Gastrocnemius medialis (tissue), 4 donors: ENCODE results near the gene CSF3R. TPM values are rescaled to one million over a fixed set of nuclear protein-coding genes. Genes with fewer than 3 reads are reported as not detected.

Source experiments
- ATAC-seq, 2 donors: fragments of 150-250 bp; one replicate each; pipeline ENCODE4 v1.9.1; 2016
- DNase-seq, 2 donors: peaks; one replicate each; pipeline ENCODE4 v3.0.0-alpha.2; 2019
- H3K27ac ChIP-seq, 4 donors: fragments of 200-600 bp; sonication (generic); 1 replicate in 1 of 4; 2 replicates in 3 of 4; pipeline ENCODE4 v1.5.1; 2016 to 2018; ENCODE audit warnings: mild to moderate bottlenecking in 2 of 4, moderate library complexity in 1 of 4
- H3K27me3 ChIP-seq, 3 donors: fragments of 200-600 bp; sonication (generic) in 2 of 3; 1 replicate in 1 of 3; 2 replicates in 2 of 3; pipeline versions ENCODE4 v1.5.1 to v1.6.0; 2016 to 2019; ENCODE audit warnings: mild to moderate bottlenecking in 1 of 3, moderate library complexity in 1 of 3
- H3K36me3 ChIP-seq, 2 donors: fragments of 200-600 bp; sonication (generic) in 1 of 2; one replicate each; pipeline ENCODE4 v1.5.1; 2017 to 2018
- H3K4me1 ChIP-seq, 2 donors: fragments of 200-600 bp; sonication (generic) in 1 of 2; one replicate each; pipeline ENCODE4 v1.5.1; 2016 to 2017; ENCODE audit warnings: mild to moderate bottlenecking in 2 of 2
- H3K4me3 ChIP-seq, 4 donors: fragments of 200-600 bp; sonication (generic) in 3 of 4; 1 replicate in 1 of 4; 2 replicates in 3 of 4; pipeline ENCODE4 v1.5.1; 2016 to 2019; ENCODE audit warnings: mild to moderate bottlenecking in 2 of 4
- H3K9me3 ChIP-seq, 3 donors: fragments of 200-600 bp; sonication (generic) in 2 of 3; 1 replicate in 1 of 3; 2 replicates in 2 of 3; pipeline ENCODE4 v1.5.1; 2016 to 2019
- POLR2A ChIP-seq, 2 donors: fragments of 450-650 bp; IDR thresholded peaks; one replicate each; pipeline ENCODE4 v1.6.1; 2017; ENCODE audit warnings: antibody characterized with exemption in 2 of 2, mild to moderate bottlenecking in 2 of 2, moderate library complexity in 2 of 2
- in situ Hi-C, 4 donors: fragments of 200-750 bp; cut with MboI; loops; one replicate each; pipeline versions ENCODE4 v1.15.0 to v1.8.0; 2017; ENCODE audit warnings: low sequenced_read_pairs in 4 of 4
- intact Hi-C: fragments of 100-400 bp; cut with DNase I; formaldehyde crosslinking; loops from one replicate; pipeline ENCODE4 v1.15.1; 2023; ENCODE audit warnings: low total_unique reads
- total RNA-seq, 4 donors: library from RNA; depleted of rRNA; stranded (reverse); fragments of >200 nt; gene quantifications; one replicate each; pipeline versions ENCODE4 v1.1.0 to v1.2.3, GENCODE V29; 2016
- TF ChIP-seq, protein P1 (sequence below), 5 experiments: fragments of 450-650 bp in 3 of 5; fragments of 200-600 bp in 2 of 5; sonication (generic) in 2 of 5; IDR thresholded peaks in 4 of 5; conservative IDR thresholded peaks in 1 of 5; 1 replicate in 4 of 5; 2 replicates in 1 of 5; pipeline ENCODE4 v1.5.1; 2016 to 2019; ENCODE audit warnings: antibody characterized with exemption in 5 of 5, mild to moderate bottlenecking in 3 of 5, moderate library complexity in 3 of 5

CSF3R gene
- total RNA-seq, 4 donors from 2014 or later = 0.29 to 6.4 (median 3.9) TPM

DNA sequence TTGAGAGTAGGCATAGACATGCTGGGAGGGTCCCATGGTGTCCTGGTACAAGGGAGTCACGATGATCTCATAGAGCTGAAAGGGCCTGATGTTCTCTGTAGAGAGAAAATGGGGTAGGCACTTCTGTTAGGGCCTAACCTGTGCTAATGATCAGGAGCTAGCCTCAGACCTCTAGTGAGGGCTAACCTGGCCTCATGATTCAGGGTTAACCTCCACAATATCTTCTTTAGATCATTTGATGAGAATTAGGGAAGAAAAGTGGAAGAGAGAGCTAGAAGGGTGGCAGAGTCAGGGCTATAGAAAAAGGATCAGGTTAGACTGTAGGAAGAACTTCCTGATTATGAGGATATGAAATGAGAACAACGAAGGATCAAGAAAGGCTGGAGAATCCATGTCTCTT is 13.6 kb downstream of the CSF3R start:
- intact Hi-C loops = loop anchor here (10.0 kb wide), 1 partner anchor 914 kb away; the partner anchor contains the start of genes KIAA0319L and NCDN
- TF ChIP-seq, protein P1, sequence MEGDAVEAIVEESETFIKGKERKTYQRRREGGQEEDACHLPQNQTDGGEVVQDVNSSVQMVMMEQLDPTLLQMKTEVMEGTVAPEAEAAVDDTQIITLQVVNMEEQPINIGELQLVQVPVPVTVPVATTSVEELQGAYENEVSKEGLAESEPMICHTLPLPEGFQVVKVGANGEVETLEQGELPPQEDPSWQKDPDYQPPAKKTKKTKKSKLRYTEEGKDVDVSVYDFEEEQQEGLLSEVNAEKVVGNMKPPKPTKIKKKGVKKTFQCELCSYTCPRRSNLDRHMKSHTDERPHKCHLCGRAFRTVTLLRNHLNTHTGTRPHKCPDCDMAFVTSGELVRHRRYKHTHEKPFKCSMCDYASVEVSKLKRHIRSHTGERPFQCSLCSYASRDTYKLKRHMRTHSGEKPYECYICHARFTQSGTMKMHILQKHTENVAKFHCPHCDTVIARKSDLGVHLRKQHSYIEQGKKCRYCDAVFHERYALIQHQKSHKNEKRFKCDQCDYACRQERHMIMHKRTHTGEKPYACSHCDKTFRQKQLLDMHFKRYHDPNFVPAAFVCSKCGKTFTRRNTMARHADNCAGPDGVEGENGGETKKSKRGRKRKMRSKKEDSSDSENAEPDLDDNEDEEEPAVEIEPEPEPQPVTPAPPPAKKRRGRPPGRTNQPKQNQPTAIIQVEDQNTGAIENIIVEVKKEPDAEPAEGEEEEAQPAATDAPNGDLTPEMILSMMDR (IDR thresholded peaks at IDR 0.05 in 4 of 5, conservative IDR thresholded peaks at IDR 0.05 in 1 of 5) = no peak
- TF ChIP-seq POLR2A (IDR thresholded peaks at IDR 0.05) = no peak
- no peaks in the 10 kb centered on the region for H3K27me3 ChIP-seq
- H3K36me3 ChIP-seq = no peaks in the 10 kb centered on the region
- no peak overlapping the region for H3K27ac ChIP-seq
- ATAC-seq (no peak), DNase-seq (no peak)
- H3K9me3 ChIP-seq = no peaks in the 10 kb centered on the region
- H3K4me3 ChIP-seq = no peak overlapping the region
- in situ Hi-C loops = no loop called here
- H3K4me1 ChIP-seq = peaks cover 4 to 5% of the 10 kb centered on the region in 2 donors

DNA sequence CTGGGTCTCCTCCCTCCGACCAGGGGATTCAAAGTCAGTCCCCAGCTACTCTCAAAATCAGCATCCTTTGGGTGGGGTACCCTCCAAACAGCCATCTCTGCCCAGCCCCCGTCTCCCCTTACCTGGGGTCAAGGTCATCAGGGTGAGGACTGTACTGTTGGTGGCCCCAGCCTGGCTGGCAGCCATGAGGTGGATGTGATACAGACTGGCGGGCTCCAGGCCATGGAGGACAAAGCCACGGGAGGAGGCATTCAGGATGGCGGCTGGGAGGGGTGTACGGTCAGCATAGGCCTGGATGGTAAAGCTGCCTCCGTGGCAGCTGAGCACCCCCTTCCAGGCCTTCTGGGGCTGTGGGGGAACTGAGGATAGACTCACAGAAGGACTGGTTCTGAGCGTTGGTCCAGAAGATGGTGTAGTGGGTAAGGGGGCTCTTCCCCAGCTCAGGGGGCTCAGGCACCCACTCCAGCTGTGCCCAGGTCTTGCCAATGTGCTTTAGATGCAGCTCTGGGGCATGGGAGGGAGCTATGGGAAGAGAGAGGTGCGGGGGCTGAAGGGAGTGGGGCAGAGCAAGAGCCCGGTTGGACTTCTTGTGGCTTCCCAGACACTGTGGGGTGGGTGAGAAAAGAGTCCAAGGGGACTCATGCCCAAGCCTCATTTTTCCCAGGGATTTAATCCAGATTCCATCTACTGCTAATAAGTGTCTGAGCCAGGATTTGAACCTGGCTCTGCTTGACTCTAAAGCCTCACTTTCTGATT is 14.8 kb downstream of the CSF3R start:
- no peak overlapping the region for H3K4me3 ChIP-seq
- intact Hi-C loops = loop anchor here (10.0 kb wide), 1 partner anchor 913 kb away; the partner anchor contains the start of genes KIAA0319L and NCDN
- H3K9me3 ChIP-seq = no peaks in the 10 kb centered on the region
- TF ChIP-seq POLR2A (IDR thresholded peaks at IDR 0.05) = no peak
- TF ChIP-seq, protein P1 (IDR thresholded peaks at IDR 0.05 in 4 of 5, conservative IDR thresholded peaks at IDR 0.05 in 1 of 5) = no peak
- in situ Hi-C loops = no loop called here
- H3K36me3 ChIP-seq = no peaks in the 10 kb centered on the region
- H3K27ac ChIP-seq = no peak overlapping the region
- no peak for DNase-seq
- no peaks in the 10 kb centered on the region for H3K27me3 ChIP-seq
- no peak for ATAC-seq
- peaks cover 11 to 13% of the 10 kb centered on the region in 2 donors for H3K4me1 ChIP-seq

DNA sequence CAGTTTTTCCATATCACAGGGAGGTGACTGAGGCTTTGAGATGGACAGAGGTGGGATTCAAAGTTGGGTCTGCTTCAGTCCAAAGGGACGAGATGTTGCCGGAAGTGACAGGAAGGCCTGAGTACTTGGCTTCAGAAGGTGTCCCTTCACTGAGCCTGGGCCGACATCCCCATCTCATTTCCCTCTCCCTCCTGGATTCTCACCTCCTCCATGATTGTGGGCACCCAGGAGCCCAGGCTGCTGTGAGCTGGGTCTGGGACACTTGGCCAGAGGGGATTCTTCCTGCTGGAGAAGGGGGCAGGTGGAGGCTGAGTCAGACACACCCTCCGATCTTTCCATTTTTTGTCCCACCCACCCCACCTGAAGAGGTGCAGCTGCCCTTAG is 15.7 kb downstream of the CSF3R start:
- in situ Hi-C loops (no loop called here), intact Hi-C loops (loop anchor here (10.0 kb wide), 1 partner anchor 912 kb away; the partner anchor contains the start of genes KIAA0319L and NCDN)
- DNase-seq (no peak), ATAC-seq (no peak)
- no peaks in the 10 kb centered on the region for H3K36me3 ChIP-seq
- H3K27ac ChIP-seq = no peak overlapping the region
- no peak overlapping the region for H3K4me3 ChIP-seq
- peaks cover 18 to 20% of the 10 kb centered on the region in 2 donors for H3K4me1 ChIP-seq
- H3K27me3 ChIP-seq = no peaks in the 10 kb centered on the region
- no peaks in the 10 kb centered on the region for H3K9me3 ChIP-seq
- TF ChIP-seq POLR2A (IDR thresholded peaks at IDR 0.05) = no peak
- TF ChIP-seq, protein P1 (IDR thresholded peaks at IDR 0.05 in 4 of 5, conservative IDR thresholded peaks at IDR 0.05 in 1 of 5) = no peak

DNA sequence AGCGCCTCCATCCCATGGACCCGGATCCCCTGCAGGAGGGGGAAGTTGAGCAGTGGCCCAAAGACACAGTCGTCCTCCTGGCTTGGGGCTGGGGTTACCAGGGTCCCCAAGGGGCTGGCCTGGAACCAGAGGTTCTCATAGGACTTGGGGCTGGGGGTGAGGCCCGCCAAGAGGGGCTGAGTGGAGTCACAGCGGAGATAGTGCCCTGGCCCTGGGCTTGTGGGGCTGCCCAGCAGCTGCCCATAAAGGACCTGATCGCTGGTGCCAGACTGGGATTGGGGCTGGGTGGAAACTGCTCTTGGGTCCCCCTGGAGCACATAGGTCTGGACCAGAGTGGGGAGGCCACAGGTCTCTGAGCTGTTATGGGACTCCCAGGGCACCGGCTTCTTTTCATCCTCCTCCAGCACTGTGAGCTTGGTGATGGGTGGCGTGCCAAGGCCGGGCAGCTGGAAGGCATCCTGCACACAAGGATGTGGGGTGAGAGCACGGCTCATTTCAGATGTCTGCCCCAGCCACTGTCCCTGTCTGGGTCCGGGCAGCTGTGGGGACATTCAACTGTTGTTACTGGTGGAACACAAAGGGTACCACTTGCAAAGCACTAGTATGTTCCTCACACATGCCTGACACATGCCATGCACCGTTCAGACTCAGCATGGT is 16.2 kb downstream of the CSF3R start:
- no peaks in the 10 kb centered on the region for H3K27me3 ChIP-seq
- no peak overlapping the region for H3K4me3 ChIP-seq
- no peak for TF ChIP-seq POLR2A (IDR thresholded peaks at IDR 0.05)
- TF ChIP-seq, protein P1 (IDR thresholded peaks at IDR 0.05 in 4 of 5, conservative IDR thresholded peaks at IDR 0.05 in 1 of 5) = no peak
- no peaks in the 10 kb centered on the region for H3K9me3 ChIP-seq
- in situ Hi-C loops = no loop called here
- ATAC-seq (no peak), DNase-seq (no peak)
- H3K27ac ChIP-seq = no peak overlapping the region
- peaks cover 0 to under 1% of the 10 kb centered on the region in 2 donors for H3K36me3 ChIP-seq
- peaks cover 18 to 20% of the 10 kb centered on the region in 2 donors for H3K4me1 ChIP-seq
- intact Hi-C loops = loop anchor here (10.0 kb wide), 1 partner anchor 912 kb away; the partner anchor contains the start of genes KIAA0319L and NCDN
